ENCODE measurements around the gene RPP21.

The RPP21 gene

DNA sequence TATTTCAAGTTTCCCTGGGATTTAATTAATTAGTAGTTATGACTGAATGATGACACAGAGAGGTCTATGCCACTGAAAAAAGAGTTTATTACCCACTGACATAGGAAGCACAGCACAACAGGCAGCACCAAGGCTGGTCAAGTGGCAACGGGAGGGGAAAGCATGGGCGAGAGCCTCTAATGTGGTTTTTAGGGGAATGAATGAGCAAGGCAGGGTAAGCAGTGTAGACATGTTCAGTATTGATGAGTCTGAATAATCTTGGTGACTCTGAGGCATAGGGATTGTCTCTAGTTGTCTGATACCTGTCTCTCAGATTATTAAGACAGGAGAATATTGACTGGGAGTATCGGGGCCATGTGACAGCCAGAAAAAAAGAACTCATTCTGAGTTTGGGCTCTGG lies 46.3 kb downstream of the RPP21 start:
- DNase-seq, result no peak

DNA sequence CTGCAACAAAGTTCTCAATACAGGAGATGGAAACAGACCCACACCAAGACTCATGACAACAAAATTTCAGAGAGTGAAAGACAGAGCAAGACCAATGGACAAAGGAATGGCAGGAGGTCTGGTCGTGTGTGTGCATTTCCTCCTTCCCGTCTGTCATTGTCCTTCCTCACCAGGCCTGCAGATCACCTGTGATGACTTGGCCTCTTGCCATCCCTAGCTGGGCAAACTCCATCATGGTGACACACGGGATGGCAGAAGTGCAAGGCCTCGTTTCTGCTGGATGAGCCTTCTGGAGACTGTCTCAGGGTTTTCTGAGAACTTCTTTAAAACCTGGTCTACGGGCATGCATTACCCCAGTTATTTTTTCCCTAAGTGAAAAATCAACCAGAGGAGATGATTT lies 49.2 kb downstream of the RPP21 start:
- DNase-seq, result no peak
